WTC11 (cell line): Measurements from ENCODE around the gene CCDC83. TPM values are rescaled to one million over a fixed set of nuclear protein-coding genes. Genes with fewer than 3 reads are reported as not detected.

Experiments
- ATAC-seq: fragments of 200-7000 bp; cut with Tn5 transposase; 2 replicates; pipeline ENCODE4 v1.10.0; 2021; ENCODE audit warnings: mild to moderate bottlenecking, moderate library complexity
- CTCF ChIA-PET: fragments of 300-600 bp; sonication (Branson Sonifier 250); formaldehyde crosslinking; loops from one replicate; lab custom pipeline; 2021; ENCODE audit warnings: antibody characterized with exemption; lab: Charles Lee
- POLR2A ChIA-PET: fragments of 350-600 bp; sonication (Branson Sonifier 250); formaldehyde crosslinking; loops from one replicate; lab custom pipeline; 2021; ENCODE audit warnings: antibody characterized with exemption; lab: Charles Lee
- DNase-seq: peaks from one replicate; pipeline ENCODE4 v3.0.0; 2021; ENCODE audit warnings: low spot score
- H3K27ac Mint-ChIP-seq: 2 replicates; pipeline ENCODE4 v1.8.0; 2021; ENCODE audit warnings: mixed read lengths
- H3K27me3 Mint-ChIP-seq: 2 replicates; pipeline ENCODE4 v1.8.0; 2021; ENCODE audit warnings: low read depth, mild to moderate bottlenecking, moderate library complexity, mixed read lengths
- H3K36me3 Mint-ChIP-seq: 2 replicates; pipeline ENCODE4 v1.8.0; 2021; ENCODE audit warnings: mixed read lengths
- H3K4me1 Mint-ChIP-seq: 2 replicates; pipeline ENCODE4 v1.8.0; 2022; ENCODE audit warnings: mixed read lengths
- H3K4me3 Mint-ChIP-seq: 2 replicates; pipeline ENCODE4 v1.8.0; 2021; ENCODE audit warnings: mild to moderate bottlenecking, moderate library complexity, mixed read lengths
- H3K9me3 Mint-ChIP-seq: 2 replicates; pipeline ENCODE4 v1.8.0; 2021; ENCODE audit warnings: mixed read lengths
- AFF4 ChIP-seq: sonication (generic); formaldehyde crosslinking; IDR thresholded peaks from 2 replicates; pipeline ENCODE4 v1.8.1; 2023; ENCODE audit warnings: mild to moderate bottlenecking, missing genetic modification reagents, borderline replicate concordance
- ARID4B ChIP-seq: sonication (generic); formaldehyde crosslinking; IDR thresholded peaks from 2 replicates; pipeline ENCODE4 v1.8.0; 2023; ENCODE audit warnings: missing genetic modification reagents, mild to moderate bottlenecking, borderline replicate concordance
- CDX4 ChIP-seq: fragments of 250-450 bp; sonication (Bioruptor Pico); IDR thresholded peaks from 2 replicates; pipeline ENCODE4 v1.9.0; 2021; ENCODE audit warnings: moderate library complexity, mild to moderate bottlenecking, inconsistent platforms, borderline replicate concordance
- CREB1 ChIP-seq: sonication (generic); formaldehyde crosslinking; IDR thresholded peaks from 2 replicates; pipeline ENCODE4 v1.8.0; 2023; ENCODE audit warnings: mild to moderate bottlenecking, missing genetic modification reagents
- FOXK1 ChIP-seq: sonication (generic); formaldehyde crosslinking; IDR thresholded peaks from 2 replicates; pipeline ENCODE4 v1.8.0; 2022; ENCODE audit warnings: mild to moderate bottlenecking, moderate library complexity, missing genetic modification reagents
- FOXP4 ChIP-seq: sonication (generic); formaldehyde crosslinking; IDR thresholded peaks from 2 replicates; pipeline ENCODE4 v1.8.0; 2022; ENCODE audit warnings: mild to moderate bottlenecking, missing genetic modification reagents
- GRHL2 ChIP-seq: fragments of 250-450 bp; sonication (Bioruptor Pico); IDR thresholded peaks from 2 replicates; pipeline ENCODE4 v1.8.0; 2022; ENCODE audit warnings: mild to moderate bottlenecking, moderate library complexity; ENCODE audit not compliant: insufficient replicate concordance, severe bottlenecking
- GTF2I ChIP-seq: fragments of 250-450 bp; sonication (Bioruptor Pico); conservative IDR thresholded peaks from 2 replicates; pipeline ENCODE4 v1.4.0; 2021; ENCODE audit warnings: mild to moderate bottlenecking
- HMGXB4 ChIP-seq: sonication (generic); formaldehyde crosslinking; IDR thresholded peaks from 2 replicates; pipeline ENCODE4 v1.8.1; 2023; ENCODE audit warnings: mild to moderate bottlenecking, moderate library complexity, missing genetic modification reagents
- KAT7 ChIP-seq: sonication (generic); formaldehyde crosslinking; IDR thresholded peaks from 2 replicates; pipeline ENCODE4 v1.8.1; 2023; ENCODE audit warnings: missing genetic modification reagents, mild to moderate bottlenecking, borderline replicate concordance
- MAX ChIP-seq: sonication (generic); formaldehyde crosslinking; IDR thresholded peaks from 2 replicates; pipeline ENCODE4 v1.8.0; 2022; ENCODE audit warnings: mild to moderate bottlenecking, missing genetic modification reagents
- MLX ChIP-seq: sonication (generic); formaldehyde crosslinking; IDR thresholded peaks from 2 replicates; pipeline ENCODE4 v1.8.1; 2023; ENCODE audit warnings: mild to moderate bottlenecking, missing genetic modification reagents, moderate library complexity
- ZNF121 ChIP-seq: sonication (generic); formaldehyde crosslinking; IDR thresholded peaks from 2 replicates; pipeline ENCODE4 v1.8.0; 2023; ENCODE audit warnings: missing genetic modification reagents
- ZNF138 ChIP-seq: sonication (generic); formaldehyde crosslinking; conservative IDR thresholded peaks from 2 replicates; pipeline ENCODE4 v1.8.1; 2022; ENCODE audit warnings: mild to moderate bottlenecking, moderate library complexity, missing genetic modification reagents
- ZNF232 ChIP-seq: sonication (generic); formaldehyde crosslinking; IDR thresholded peaks from 2 replicates; pipeline ENCODE4 v1.8.0; 2022; ENCODE audit warnings: mild to moderate bottlenecking, missing genetic modification reagents
- total RNA-seq: library from RNA; stranded (reverse); gene quantifications from 3 replicates; pipeline ENCODE4 v1.2.3, GENCODE V29; 2021

The CCDC83 gene
- total RNA-seq, 1 experiment from 2014 or later = not detected

GRCh38 chr11:85854212-85854556, 999 bp upstream of the CCDC83 start (continued):
- TF ChIP-seq FOXK1 = no peak
- TF ChIP-seq MLX (CRISPR knock-in tag) = no peak
- no peak for TF ChIP-seq CDX4 (CRISPR knock-in tag)
- no peak for TF ChIP-seq AFF4 (CRISPR knock-in tag)
- no peak for TF ChIP-seq GRHL2 (CRISPR knock-in tag)
- TF ChIP-seq GTF2I (CRISPR knock-in tag) = no peak
- no peak for TF ChIP-seq KAT7
- no peak for TF ChIP-seq ZNF232 (CRISPR knock-in tag)

- peaks cover 20% of the 10 kb centered on the region for H3K9me3 Mint-ChIP-seq
- ATAC-seq (peak; percentile 96), DNase-seq (peak; percentile 94)
- H3K27me3 Mint-ChIP-seq = peaks cover 5% of the 10 kb centered on the region
- H3K4me1 Mint-ChIP-seq = peaks cover 11% of the 10 kb centered on the region
- H3K4me3 Mint-ChIP-seq = peak overlapping the region; percentile 76
- POLR2A ChIA-PET = interaction anchor here (0.5 to 1.4 kb wide), 9 partner anchors 70 to 486 kb away, joined by 3 to 4 read pairs (median 3); partner anchors contain the start of genes CREBZF and PICALM
- H3K27ac Mint-ChIP-seq = peak overlapping the region; percentile 49; the same call in 1 of the 2 replicates
- CTCF ChIA-PET = interaction anchor here (0.6 to 2.2 kb wide), 73 partner anchors 11 to 841 kb away, joined by 3 to 27 read pairs (median 4); partner anchors contain the start of genes CCDC81, DLG2, PICALM and TMEM126B
- H3K36me3 Mint-ChIP-seq = peaks cover 27% of the 10 kb centered on the region
- TF ChIP-seq ARID4B (CRISPR knock-in tag) = peak; percentile 90
- 0 out of 2 replicates have a peak, but pooled peaks have one; percentile 1 for TF ChIP-seq ZNF121
- TF ChIP-seq ZNF138 (CRISPR knock-in tag) = 0 out of 2 replicates have a peak, but pooled peaks have one; percentile 63
- TF ChIP-seq CREB1 (CRISPR knock-in tag) = 0 out of 2 replicates have a peak, but pooled peaks have one; percentile 48
- peak; percentile 61; the same call in 1 of the 2 replicates for TF ChIP-seq FOXK1
- TF ChIP-seq FOXP4 (CRISPR knock-in tag) = peak; percentile 79; the same call in 1 of the 2 replicates
- TF ChIP-seq ZNF232 (CRISPR knock-in tag) = peak; percentile 96
- TF ChIP-seq MAX = peak; percentile 97
- TF ChIP-seq HMGXB4 (CRISPR knock-in tag) = peak; percentile 96
Measured at GRCh38 chr11:85854557-85855340, 434 bp upstream of the CCDC83 start.
